GM21576 (cell line): ENCODE measurements around the gene PPP4C.
"Not testable (repeated sequence)": the region's sequence is repeated elsewhere in the genome, so short reads cannot be mapped to it uniquely, and the experiment has no call there.

Source experiments
- ATAC-seq: cut with Tn5 transposase; IDR thresholded peaks from one replicate; pipeline ENCODE4 v1.9.1; 2021; ENCODE audit warnings: mild to moderate bottlenecking, moderate library complexity; ENCODE audit not compliant: unreplicated experiment

The PPP4C gene

DNA sequence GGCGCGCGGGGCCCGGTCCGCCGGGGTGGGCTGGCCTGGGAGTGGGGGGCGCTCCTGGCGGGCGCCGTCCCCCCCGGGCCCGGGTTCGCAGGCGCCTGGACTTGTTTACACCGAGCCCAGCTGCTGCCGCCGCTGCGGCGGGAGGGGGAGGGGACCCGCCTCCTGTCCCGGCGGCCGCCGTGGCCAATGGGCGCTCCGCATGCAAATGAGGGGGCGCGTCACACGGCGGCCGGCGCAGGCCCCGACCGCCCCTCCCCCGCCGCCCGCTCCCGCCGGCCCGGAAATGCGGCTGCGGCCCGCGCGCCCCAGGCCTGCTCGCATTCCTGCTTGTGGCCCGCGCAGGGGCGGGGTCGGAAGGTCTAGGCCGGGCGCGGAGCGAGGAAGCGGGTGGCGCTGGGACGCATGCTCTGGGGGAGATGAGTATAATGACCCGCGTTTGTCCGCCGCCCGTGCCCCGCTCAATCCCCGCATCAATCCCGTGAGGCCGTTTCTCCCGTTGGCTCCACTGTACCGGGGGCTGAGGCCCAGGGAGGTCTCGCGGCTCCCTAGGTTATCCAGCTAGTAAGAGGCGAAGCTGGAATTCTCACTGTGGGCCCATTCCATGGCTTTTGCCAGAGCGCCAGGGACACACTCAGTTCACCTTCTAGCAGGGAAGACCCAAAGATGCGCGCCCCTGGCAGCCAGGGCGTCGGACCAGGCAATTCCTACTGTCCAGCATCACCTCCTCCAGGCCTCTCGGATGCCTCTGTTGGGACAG is 20.5 kb downstream of the PPP4C start, which contains the start of gene YPEL3:
Gene YPEL3 (minus strand): TSS at position 109 of the 757 bp plus-strand sequence. CDS start 731 bp downstream, outside the sequence.
- peak; percentile 29 for ATAC-seq

DNA sequence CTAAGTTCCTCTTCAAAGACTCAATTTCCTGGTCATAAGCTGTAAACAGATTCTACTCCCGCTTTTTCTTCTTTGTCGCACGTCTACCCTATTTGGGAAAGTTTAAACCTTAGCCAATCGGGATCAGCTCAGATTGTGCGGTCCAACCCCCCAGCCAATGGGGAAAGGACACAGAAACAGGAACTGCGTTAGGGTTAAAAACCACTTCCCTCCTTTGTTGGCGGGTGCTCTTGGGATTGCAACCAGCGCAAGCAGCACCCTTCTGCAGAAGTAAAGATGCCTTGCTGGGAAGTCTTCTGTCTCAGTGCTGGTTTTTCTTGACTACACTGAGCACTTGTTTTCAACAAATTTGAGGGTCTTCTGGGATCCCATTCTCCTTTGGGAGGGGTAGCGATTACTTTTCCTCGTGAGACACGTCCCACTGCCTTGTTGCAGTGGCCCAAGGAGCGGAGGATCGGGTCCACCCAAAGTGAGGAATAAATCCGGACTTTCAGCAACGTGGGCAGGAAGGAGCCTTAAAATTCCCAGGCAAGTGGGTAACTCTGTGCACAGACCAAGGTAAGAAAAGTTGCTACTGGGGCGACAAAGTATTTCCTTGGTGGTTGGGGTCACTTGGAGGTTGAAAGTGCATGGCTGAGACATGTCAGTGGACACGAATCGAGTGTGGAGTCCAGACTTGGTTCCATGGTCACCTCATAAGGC is 21.2 kb downstream of the PPP4C start:
- ATAC-seq, result no peak

DNA sequence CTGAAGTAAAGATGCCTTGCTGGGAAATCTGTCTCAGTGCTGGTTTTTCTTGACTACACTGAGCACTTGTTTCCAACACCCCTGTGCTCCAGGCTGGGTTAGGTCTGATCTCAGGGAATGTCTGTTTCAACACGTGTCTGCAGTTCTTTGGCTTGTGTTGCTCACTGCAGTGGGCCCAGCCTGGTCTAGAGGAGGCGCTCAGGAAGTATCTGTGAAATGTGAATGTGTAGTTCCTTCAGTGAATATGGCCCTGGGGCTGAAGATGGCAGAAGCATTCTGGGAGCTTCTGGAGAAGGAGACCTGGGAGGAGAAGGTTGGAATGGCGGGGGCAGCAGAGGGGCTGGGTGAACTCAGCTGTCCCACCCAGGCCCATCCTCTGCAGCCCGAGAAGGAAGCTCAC is 28.3 kb downstream of the PPP4C start:
- ATAC-seq, result no peak

DNA sequence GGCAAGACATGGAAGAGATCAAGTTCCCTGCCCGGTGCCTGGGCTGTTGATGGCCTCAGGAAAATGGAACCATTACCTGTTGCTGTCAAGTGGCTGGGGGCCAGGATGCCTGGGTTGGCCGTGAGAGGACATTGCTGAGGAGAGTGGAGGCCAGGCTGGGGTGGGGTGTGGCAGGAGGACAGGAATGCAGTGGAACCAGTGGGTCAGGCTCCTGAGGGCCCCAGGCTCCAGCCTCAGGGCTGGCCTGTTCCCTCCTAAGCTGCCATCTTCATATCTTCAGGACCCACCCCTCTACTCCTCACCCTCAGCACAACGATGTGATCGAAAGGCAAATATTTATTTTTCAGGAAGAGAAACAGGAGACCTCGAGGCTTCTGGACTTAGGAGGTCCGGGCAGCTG is 28.7 kb downstream of the PPP4C start:
- ATAC-seq, result no peak

DNA sequence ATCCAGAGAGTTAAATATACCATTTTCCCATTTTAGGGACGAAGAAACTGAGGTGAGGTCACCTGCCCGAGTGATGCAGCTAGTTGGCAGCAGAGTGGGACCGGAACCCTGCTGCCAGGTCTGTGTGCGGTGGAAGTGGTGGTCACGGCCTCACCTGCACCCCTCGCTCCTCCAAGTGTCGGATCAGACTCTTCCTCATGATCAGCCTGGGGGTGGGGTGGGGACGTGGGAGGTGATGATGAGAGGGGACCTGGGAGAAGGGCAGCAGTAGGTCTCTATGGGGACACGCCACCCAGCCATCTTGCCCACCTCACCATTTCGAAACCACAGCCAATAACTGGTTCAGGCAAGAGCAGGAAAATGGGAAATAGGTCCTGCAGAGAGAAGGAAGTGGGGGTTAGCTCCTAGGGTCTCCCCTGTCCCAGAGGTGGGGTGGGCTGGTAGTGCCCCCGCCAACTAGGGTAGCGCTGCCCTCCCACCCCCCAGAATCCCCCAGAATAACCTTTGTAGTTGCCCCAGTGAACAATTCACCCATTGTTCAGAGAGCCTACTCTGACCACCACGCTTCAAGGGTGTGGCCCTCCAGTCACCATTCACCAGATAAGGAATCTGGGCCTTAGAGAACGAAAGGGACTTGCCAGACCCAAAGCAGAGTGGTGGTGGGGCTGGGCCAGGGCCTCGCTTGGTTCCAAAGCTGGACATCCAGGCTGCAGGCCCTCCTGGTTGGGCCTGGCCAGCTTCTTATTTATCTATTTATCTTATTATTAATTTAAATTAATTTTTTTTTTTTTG is 32.5 kb downstream of the PPP4C start:
- ATAC-seq, result no peak

DNA sequence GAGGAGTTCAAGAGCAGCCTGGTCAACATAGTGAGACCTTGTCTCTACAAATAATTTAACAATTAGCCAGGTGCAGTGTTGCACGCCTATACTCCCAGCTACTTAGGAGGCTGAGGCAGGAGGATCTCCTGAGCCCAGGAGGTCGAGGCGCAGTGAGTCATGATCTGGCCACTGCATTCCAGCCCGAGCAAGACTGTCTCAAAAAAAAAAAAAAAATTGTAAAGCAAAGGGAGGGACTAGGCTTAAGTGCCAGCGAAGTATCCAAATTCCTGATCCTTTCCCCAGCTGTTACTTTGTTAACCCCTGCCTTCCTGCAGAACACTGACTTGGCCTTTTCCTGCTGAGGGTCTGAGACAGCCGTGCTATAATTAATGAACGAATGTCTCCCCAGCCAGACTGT is 34.9 kb downstream of the PPP4C start:
- no peak for ATAC-seq

DNA sequence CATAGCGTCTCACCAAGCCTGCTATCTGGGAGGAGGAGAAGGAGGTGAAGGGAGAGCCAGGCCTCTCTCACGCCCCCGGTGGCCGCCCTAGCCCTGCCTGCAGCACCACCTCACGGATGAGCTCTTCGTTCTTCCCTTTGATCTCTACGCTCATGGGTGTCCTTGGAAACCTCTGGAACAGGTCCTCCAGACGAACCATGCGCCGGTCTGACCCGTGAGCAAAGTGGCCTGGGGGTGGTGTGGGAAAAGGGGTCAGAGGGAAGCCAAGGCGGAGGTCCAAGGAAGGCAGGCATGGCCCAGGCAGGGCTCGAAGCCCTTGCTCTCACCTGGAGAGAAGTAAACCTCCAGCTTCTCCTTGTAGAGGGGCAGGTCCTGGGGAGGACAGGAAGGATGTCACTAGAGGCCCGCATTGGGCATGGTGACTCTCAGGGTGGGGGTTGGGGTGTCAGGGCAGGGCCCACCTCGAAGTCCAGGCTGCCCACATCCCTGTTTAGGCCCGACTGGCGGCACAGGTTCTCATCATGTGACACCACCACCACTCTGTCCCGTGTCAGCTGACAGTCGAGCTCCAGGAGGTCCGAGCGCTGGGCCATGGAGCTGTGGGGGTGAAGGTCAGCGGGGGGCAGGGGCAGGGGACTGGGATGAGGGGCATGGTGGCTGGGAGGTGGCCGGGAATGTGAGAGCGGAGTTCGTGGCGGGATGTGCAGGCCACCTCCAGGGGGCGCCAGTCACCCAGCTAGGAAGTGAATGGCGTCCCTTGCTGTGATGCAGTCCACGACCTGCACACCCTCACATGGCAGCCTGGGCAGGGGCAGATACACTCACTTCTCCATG is 36.6 kb downstream of the PPP4C start:
- no peak for ATAC-seq

DNA sequence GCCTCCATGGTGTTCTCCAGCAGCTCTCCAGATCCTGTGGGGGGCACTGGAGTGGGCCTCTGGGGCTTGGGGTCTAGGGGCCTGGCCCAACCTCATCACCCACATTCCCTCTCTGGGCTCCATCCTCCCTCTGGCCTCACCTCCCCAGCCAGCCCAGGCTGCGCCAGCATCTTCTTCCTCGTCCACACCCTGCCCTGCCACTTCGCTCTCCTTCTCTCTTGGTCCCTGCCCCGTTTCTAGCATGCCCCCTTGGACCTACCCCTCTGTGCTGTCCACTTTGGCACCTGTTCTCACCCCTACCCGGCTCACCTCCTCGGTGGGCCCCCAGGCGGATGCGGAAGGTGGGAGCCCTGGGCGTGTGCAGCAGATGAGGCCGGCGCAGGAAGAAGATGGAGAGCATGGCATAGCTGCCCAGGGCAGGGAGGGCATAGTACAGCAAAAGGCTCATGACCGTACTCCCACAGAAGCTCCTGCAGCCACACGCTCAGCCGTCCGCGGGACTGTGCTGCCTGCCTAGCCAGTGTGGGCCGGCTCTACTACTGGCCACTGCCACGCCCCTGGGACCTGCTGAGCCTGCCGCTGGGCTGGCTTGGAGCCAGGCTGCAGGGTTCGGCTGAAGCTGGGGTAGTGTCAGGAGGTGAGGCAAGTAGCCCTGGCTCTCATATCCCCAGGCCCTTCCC is 37.4 kb downstream of the PPP4C start, which contains the start of gene GDPD3:
Gene GDPD3 (minus strand): TSS at position 507 of the 680 bp plus-strand sequence. CDS start 59 bp downstream, at position 448.
- ATAC-seq, result no peak

DNA sequence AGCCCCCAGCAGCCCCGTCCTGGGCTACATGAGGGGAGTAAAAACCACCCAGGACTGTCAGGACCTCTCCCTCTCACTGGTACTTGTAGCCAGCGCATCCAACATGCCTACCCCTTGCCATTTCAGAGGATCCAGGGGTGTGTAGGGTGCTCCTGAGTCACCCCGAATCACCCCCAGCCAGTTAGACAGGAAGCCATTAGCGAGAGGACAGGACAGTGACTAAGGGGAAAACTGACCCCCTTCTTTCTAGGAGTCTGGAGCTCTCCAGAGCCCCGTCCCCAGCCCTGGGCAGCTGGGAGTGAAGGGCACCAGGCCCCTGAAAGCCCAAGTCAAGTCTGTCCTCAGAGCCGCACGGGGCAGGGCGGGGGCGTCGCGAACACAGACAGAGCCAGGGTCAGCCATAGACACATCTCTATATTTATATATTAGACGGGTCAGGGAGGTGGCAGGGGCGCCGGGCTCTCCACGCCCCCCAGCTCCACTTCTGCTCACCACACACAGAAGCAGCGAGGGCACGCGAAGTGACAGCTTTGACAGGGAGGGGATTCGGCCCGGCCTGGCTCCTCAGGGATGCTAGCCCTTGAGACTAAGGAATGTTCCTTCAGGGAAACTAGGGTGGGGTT is 38.0 kb downstream of the PPP4C start:
- no peak for ATAC-seq

DNA sequence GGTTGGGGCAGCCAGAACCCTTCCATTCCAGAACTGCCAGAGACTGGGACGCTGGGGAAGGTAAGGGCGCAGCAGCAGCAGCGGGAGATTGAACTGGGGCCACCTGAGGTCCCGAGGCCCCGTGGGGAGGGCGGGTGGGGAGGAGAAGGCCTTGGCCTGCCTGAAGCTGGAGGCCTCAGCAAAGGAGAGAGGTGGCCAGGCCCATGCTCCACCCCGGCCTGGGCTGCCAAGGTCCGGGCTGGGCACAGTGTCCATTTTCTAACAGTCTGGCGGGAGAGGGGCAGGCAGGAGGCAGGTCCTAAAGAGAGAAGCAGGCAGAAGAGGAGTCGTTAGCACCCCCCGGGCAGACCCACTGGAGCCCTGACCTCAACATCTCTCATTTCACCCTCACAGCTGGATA is 38.6 kb downstream of the PPP4C start:
- no peak for ATAC-seq

DNA sequence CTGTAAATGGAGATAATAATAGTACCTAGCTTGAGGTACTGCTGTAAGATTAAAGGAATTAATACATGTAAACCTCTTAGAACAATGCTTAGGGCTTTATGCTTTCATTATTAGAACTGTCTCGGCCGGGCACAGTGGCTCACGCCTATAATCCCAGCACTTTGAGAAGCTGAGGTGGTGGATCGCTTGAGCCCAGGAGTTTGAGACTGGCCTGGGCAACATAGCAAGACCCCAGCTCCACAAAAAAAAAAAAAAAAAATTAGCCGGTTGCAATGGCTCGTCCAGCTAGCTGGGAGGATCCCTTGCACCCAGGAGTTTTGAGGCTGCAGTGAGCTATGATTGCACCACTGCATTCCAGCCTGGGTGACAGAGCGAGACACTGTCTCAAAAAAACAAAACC is 39.0 kb downstream of the PPP4C start:
- ATAC-seq, result not testable (repeated sequence)

DNA sequence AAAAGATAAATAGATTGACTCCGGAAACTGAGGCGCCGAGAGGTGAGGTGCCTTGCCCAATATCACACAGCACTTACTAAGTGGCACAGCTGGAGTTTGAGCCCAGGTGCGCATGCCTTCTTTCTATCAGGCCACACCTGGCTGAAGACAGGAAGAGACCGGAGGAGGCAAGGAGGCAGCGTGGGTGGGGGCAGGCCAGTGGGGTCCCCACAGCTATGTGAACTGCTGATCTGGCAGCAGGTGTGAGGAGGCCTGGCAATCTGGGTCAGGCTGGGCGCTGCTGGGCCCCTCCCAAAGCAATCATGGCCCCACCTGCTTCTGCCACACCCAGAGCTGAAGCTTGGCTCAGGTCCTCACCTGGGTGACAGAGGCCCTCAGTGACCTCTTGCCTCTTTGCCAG is 39.4 kb downstream of the PPP4C start:
- no peak for ATAC-seq

DNA sequence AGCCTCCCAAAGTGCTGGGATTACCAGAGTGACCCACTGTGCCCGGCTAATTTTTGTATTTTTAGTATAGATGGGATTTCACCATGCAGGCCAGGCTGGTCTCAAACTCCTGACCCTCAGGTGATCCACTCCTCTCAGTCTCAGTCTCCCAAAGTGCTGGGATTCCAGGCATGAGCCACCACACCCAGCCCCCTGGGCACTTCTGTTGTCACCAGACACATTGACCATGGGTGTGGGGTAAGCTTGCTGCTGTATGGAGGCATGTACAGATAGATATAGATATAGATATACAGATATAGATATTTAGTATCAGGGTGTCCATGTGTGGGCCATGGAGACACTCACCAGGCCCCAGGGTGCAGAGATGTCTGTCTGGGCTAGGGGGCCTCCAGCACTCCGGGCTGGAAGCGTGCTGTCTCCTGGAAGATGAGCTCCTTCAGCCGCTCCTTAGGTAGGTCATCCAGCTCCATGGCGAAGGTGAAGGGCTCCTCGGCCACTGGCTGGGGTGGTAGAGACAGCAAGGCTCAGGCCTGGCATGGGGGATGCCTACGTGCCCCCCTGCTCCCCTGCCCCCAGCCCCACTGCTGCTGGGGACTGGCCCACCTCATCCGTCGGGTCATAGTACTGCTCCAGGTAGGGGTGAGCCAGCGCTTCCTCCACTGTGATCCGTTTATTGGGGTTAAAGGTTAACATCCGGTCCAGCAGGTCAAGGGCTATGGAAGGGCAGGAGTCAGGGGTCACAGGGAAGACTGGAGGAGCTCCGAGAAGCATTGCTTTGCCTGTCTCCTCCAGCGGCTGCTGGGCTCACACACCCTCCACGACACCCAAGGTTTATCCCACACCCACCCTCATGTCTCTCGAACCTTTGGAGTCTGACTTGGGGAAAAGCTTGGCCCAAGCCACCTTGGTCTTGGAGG is 40.8 kb downstream of the PPP4C start:
- no peak for ATAC-seq

DNA sequence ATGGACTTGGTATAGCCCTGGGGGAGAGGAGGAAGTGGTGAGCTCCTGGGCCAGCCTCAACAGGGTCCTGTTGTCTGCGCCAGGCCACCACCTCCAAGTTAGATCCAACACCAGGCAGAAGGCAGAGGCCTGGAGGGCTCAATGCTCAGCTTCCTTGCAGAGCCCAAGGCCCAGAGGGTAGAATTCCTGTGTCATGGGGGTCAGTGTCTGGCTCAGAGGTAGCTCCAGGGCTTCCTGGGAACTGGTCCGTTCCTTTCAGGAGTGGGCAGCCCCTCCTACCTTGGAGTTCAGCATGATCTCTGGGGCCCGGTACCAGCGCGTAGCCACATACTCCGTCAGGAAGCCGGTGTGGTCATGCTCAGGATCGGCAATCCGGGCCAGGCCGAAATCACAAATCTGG is 42.0 kb downstream of the PPP4C start:
- ATAC-seq, result no peak

DNA sequence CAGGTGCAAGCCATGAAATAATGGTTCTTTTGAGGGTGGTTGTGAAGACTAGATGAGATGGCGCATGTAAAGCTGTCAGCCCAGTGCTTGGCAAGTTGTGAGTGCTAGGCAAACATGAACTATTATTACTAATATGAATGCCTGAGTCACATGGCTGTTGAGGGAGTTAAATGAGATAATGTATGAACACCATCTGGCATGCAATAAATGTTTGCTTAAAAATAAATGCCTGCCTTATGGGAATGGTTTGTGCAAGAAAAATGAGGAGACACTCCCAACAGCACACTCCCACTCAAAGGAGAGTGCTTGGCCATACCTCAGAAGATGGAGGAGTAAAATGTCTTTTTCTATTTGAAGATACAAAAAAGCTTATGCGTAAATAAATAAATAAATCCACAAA is 43.6 kb downstream of the PPP4C start:
- ATAC-seq, result no peak

DNA sequence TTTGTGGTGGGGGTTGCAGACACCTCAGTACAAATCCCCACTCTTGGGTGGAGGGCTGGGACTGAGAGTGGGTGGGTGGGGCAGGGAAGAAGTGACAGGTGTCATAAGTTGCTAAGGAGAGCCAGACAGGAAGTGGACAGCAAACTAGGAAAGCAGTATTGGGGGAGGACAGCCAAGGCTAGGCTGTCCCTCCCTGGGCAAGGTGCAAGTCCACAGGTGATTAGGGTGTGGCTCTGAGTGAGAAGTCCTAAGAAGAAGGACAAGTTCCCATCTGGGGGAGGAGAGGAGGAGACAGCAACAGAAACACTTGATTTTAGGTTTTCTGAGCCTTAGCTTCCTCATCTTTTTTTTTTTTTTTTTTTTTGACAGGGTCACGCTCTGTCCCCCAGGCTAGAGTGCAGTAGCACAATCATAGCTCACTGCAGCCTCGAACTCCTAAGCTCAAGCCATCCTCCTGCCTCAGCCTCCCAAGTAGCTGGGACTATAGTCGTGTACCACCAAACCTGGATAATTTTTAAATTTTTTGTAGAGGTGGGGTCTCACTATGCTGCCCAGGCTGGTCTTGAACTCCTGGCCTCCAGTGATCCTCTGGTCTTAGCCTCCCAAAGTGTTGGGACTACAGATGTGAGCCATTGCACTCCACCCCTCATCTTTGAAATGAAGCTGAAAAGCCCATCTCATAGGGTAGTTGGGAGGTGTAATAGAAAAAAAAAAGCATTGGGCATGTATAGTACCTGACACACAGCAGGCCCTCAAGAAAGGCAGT is 44.7 kb downstream of the PPP4C start:
- ATAC-seq, result no peak

DNA sequence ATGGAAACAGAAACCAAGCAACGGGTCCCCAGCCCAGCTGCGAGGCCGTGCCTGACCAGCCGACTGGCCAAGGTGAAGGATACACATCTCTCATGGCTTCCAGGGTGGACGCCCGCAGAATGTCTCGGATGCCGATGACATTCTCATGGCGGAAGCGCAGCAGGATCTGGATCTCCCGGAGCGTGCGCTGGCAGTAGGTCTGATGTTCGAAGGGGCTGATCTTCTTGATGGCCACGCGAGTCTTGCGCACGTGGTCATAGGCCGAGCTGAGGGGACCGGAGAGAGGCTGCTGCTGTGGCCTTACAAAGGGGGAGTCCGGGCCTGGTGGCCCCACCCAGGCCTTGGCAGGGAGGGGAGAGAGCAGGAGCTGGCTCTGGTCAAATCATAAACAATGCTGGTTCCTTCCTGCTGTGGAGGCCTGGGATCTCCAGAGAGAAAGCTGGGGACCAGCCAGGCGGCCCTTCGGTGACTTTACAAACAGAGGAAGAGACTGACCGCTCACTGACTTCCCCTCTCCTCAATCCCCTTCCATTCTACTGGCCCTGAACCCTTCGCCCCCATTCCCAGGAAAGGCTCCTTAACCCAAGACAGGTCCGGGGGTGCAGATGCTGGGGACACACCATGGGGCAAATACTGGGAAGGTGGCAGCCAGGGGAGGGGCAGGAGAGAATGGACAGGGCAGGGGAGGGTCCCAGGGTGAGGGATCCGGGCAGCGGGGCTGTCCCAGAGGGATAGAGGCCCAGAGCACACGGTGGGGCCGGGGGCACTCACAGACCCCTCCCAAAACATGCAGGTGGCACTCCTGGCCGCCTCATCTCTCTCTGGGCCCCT is 46.2 kb downstream of the PPP4C start:
- no peak for ATAC-seq
